Right lung (tissue), 5 donors: ENCODE data around the gene RAB7B. TPM values are rescaled to one million over a fixed set of nuclear protein-coding genes. Genes with fewer than 3 reads are reported as not detected.

Source experiments
- DNase-seq, 2 donors: peaks; one replicate each; pipeline ENCODE4 v3.0.0-alpha.2; 2013
- polyA plus RNA-seq, 5 donors: library from polyadenylated mRNA; unstranded; fragments of 120-200 nt; gene quantifications; one replicate each; pipeline versions ENCODE4 v1.2.1 to v1.2.3, GENCODE V29; 2013; ENCODE audit warnings: inconsistent platforms in 1 of 5, low replicate concordance in 1 of 5; ENCODE audit not compliant: insufficient read length in 5 of 5, insufficient read depth in 1 of 5

RAB7B gene
- polyA plus RNA-seq, 5 donors: 2.8 to 4.9 (median 3.7) TPM

DNA sequence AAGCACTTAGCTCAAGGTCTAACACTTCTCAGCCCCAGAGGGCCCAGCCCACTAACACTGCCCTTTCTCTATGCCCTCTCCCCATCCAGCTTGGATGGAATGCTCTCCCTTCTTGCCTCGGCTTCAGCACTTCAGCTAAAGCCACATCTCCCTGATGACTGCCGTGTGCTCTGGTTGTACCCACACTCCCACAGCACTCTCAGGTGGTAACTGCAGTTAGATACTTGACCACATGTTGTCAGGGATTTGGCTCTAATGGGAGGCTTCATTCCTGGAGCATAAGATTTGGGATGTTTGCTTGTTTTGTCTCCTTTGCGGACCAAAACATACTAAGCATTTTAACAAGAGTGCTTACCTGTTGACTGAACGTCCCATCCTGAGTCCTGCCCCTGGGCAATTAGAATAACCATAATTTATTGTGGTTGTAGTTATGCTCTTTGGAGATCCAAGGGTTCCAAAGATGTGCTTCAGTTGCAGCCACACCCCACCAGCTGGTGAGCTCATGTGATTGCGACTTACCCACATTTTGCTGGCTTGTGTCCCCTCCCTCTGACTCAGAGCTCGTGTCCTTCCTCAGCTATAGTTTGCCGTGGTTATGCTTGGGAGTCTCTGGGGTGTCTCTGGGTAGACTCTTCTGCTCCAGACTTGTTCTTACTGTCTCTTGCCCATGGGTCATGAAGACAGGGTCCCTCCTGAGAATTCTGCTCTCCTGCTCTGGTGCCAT is 52.2 kb downstream of the RAB7B start:
- no peak for DNase-seq

GRCh38 chr1:205950280-205950679 is 52.9 kb downstream of the RAB7B start:
- DNase-seq: no peak

DNA sequence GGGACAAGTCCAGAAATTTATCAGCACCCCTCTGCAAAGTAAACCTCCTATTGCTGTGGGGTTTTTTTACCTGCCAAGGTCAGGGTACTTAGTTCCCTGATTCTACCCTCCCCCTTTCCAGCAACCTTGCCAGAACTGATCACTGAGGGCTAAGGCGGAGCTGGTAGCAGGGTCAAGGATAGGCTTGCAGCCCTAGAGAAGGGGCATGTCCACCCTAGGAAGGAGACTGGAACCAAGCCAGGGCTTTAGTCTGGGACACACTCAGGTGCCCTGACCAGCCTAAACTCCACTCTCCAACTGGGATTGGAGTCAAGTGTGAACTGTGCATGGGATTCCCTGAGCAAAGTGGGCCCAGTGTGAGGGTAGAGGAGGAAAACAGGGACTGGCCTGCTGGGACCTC is 53.4 kb downstream of the RAB7B start:
- DNase-seq: no peak

GRCh38 chr1:205948886-205949285 is 54.3 kb downstream of the RAB7B start:
- no peak for DNase-seq

DNA sequence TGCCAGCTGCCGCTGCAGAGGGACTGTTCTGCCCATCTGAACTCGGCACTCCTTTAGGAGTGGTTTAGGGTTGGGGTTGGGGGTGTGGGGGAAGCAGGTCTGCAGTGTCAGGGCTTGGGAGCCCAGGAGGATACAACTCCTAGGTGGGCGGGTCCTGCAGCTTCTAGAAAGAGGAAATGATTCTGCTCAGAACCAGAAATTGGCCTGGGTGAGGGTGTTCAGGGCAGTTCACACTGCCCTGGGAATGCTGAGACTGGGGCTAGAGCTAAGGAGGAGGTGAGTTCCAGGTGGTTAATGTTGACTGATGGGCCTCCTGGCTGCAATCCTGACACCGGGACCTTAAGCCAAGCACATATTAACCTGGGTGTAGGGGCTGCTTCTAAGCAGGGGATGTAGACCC is 55.2 kb downstream of the RAB7B start:
- DNase-seq: no peak

DNA sequence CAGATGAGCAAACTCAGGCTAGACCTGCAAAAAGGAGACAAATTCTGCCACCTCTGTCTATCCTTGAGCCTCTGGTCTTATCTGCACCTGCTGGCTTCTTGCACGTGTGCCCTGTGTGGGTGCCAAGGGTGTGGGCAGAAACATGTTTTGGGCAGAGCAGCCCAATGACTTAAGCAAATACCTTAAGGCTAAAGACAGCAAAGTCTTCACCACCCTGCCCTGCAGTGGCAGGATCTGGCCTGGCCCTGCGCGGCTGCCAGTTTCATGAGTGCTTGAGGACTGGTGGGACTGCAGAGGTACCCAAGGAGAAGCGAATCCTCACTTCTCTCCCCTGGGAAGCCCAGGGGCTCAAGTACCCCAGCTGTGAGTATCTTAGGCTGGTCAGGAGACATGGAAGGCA is 56.2 kb downstream of the RAB7B start:
- DNase-seq: no peak

DNA sequence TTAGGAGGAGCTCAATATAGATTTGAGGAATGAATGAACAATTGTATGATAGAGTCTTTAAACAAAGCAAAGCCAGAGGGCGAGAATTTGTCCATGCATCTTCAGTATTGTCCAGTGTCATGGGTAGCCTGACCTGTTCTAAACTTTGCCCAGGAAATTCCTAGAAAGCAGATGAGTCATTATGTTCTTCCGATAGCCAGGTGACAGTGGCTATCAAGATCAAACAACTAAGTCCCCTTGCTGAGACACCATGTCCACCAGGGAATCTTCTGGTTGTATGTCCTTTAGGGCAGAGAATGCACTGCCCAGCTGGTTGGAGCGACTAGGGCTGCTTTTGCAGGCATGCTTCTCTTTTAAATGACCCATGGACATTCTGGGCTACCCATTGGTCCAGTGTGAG is 58.1 kb downstream of the RAB7B start:
- no peak for DNase-seq

GRCh38 chr1:205944525-205944924 is 58.7 kb downstream of the RAB7B start:
- no peak for DNase-seq

- no peak for DNase-seq
Measured at GRCh38 chr1:205943245-205943644, 60.0 kb downstream of the RAB7B start, which contains the start of gene SLC26A9. Gene SLC26A9 (minus strand): TSS chr1:205943456. CDS start chr1:205935820, 7,636 bp downstream.

- DNase-seq: no peak
Measured at GRCh38 chr1:205942631-205943159, 60.5 kb downstream of the RAB7B start.

- no peak for DNase-seq
Measured at GRCh38 chr1:205940710-205941109, 62.5 kb downstream of the RAB7B start.

DNA sequence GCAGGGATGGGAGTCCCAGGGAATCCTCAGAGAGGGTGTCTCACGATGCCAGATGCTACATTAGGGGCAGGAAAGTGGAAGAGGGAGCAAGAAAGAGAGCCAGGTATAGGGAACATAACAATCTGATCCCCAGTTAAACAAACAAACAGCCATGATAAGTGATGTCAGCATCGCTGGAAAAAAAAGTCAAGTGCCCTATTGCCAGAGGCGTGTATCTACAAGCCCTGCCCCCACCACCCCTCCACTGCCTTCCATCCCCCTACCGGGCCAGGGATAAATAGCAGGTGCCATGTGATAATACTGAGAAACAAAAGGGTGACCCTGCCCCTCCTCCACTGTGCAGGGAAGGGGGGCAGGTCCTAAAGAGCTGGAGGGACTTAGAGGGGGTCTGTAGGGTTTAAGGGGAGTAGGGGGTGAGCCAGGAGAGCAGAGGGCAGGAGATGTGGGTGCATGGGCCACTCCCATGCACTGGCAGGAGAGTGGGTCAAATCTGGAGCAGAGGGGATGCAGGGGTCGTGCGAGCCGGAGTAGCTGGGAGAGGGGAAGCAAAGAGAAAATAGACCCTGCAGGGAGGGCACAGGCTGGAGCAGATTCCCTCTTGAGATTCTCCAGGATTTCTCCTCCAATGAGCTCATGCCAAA is 63.4 kb downstream of the RAB7B start:
- DNase-seq: no peak

- no peak for DNase-seq
Measured at GRCh38 chr1:205938682-205939081, 64.5 kb downstream of the RAB7B start.

- DNase-seq: no peak
Measured at GRCh38 chr1:205936846-205937586, 66.2 kb downstream of the RAB7B start.

- no peak for DNase-seq
Measured at GRCh38 chr1:205936311-205936710, 66.9 kb downstream of the RAB7B start.

- no peak for DNase-seq
Measured at GRCh38 chr1:205935869-205936268, 67.3 kb downstream of the RAB7B start.

DNA sequence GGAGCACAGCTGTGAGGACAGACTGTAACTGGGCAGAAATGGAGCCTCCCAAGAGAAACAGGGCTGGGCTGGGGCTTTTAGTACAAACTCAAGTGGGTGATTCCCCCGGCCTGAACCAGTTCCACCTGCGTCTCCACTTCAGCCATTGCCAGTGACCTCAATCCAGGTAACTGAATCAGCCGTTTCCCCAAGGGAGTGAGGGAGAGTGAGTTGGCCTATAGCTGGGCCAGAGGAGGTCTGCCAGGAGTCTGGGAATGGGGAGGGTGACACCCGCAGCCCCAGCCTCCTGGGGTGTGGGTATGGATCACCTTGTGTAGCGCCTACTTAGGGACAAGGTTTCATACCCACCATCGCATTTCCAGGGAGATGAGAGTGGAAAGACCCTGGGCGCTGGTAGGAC is 68.4 kb downstream of the RAB7B start:
- DNase-seq: peak in 1 of 2 donors; percentile 42

- no peak for DNase-seq
Measured at GRCh38 chr1:205933671-205934618, 69.2 kb downstream of the RAB7B start.

DNA sequence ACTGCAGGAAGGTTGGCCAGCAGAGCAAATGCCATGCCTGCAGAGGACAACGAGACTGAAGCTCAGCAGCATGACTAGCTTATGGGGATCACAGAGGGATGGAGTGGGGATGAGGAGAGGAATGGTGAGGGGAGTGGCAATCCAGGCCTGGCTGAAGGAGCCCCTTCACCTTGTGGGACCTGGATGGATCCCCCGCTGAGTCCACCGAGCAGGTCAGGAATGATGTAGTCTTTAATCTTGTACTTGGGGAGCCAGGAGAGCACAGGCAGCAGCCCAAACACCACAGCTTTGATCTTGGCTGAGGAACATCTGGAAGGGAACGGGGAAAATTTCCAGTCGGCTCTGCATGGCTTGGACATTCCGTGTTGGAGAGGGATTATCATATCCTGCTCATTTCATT is 70.4 kb downstream of the RAB7B start:
- no peak for DNase-seq

DNA sequence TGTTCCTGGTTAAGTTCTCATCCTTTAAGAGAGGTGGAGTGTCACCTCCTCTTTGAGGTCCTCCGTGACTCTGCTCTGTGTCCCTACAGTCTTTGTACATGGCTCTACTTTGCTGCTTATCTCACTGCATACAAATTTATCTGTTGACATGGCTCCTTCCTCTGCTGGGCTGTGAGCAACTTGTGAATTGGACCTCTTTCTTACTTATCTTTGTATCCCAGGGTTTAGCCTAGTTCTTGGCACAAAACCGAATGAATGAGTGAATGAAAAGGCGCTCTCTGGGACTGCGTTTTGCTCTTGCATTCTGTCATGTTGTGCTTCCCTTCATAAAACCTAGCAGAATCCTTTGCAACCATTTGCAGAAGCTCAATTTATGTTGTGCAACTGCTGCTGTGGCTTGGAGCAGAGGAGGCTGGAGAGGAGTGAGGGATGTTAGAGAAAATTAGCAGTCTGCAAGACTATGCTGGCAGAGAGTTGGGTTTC is 72.4 kb downstream of the RAB7B start:
- DNase-seq: no peak

DNA sequence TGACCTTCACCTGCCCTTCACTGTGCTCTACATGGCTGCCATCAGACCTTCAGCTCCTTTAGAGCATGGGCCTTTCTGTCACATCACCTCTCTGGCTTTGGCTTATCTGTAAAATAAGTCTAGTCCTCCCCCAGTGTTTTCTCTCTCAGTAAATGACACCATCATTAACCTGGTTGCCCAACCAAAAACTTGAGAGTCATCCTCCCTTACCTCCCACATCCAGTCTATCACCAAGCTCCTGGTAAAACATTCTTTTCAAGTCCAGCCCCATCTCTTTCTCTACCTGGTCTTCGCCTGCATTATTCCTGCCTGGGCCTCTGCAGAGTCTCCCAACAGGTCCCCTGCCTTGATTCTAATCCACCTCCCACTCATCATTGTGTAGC is 73.0 kb downstream of the RAB7B start:
- no peak for DNase-seq
